Spleen (tissue), 13 donors: ENCODE data around the gene SEPTIN5. TPM values are rescaled to one million over a fixed set of nuclear protein-coding genes. Genes with fewer than 3 reads are reported as not detected.
A peak's percentile ranks its signal among the peaks of the same experiment; 100 is the strongest.

Experiments used
- DNase-seq: peaks from one replicate; pipeline ENCODE4 v3.0.0-alpha.2; 2020
- H3K27ac ChIP-seq, 8 donors: fragments of 200-600 bp; sonication (generic) in 7 of 8; 1 replicate in 4 of 8; 2 replicates in 4 of 8; pipeline versions ENCODE4 v1.5.0 to v1.8.0; 2016 to 2021; ENCODE audit warnings: inconsistent platforms in 4 of 8, mild to moderate bottlenecking in 4 of 8, moderate library complexity in 1 of 8
- H3K27me3 ChIP-seq, 7 donors: fragments of 200-600 bp; sonication (generic) in 6 of 7; replicated peaks in 1 of 7; 1 replicate in 4 of 7; 2 replicates in 3 of 7; pipeline versions ENCODE4 v1.5.0 to v1.8.0; 2016 to 2021; ENCODE audit warnings: inconsistent platforms in 3 of 7, mild to moderate bottlenecking in 1 of 7
- H3K36me3 ChIP-seq, 6 donors: fragments of 200-600 bp; sonication (generic) in 5 of 6; 1 replicate in 4 of 6; 2 replicates in 2 of 6; pipeline versions ENCODE4 v1.5.0 to v1.8.0; 2016 to 2021; ENCODE audit warnings: inconsistent platforms in 2 of 6
- H3K4me1 ChIP-seq, 6 donors: fragments of 200-600 bp; sonication (generic) in 5 of 6; 1 replicate in 3 of 6; 2 replicates in 3 of 6; pipeline versions ENCODE4 v1.5.0 to v1.8.0; 2016 to 2021; ENCODE audit warnings: inconsistent platforms in 3 of 6
- H3K4me3 ChIP-seq, 8 donors: fragments of 200-600 bp; sonication (generic) in 7 of 8; 1 replicate in 4 of 8; 2 replicates in 4 of 8; pipeline versions ENCODE4 v1.5.0 to v1.8.0; 2016 to 2021; ENCODE audit warnings: inconsistent platforms in 4 of 8, mild to moderate bottlenecking in 4 of 8, moderate library complexity in 2 of 8
- H3K9me3 ChIP-seq, 8 donors: fragments of 200-600 bp; sonication (generic) in 7 of 8; 1 replicate in 4 of 8; 2 replicates in 4 of 8; pipeline versions ENCODE4 v1.5.0 to v1.8.0; 2016 to 2021; ENCODE audit warnings: inconsistent platforms in 4 of 8
- POLR2A ChIP-seq, 3 donors: fragments of 450-650 bp; IDR thresholded peaks; one replicate each; pipeline ENCODE4 v1.5.1; 2017; ENCODE audit warnings: antibody characterized with exemption in 3 of 3, mild to moderate bottlenecking in 1 of 3
- POLR2AphosphoS5 ChIP-seq, 3 donors: sonication (generic); formaldehyde crosslinking; IDR thresholded peaks; one replicate each; pipeline ENCODE4 v1.5.1; 2017; ENCODE audit warnings: antibody characterized with exemption in 3 of 3
- WGBS, 5 donors: extraction: QIAGEN DNeasy Blood & Tissue Kit in 3 of 5; methylation state at CpG; one replicate each; pipeline versions ENCODE4 v1.1.5 to v1.1.7; 2013 to 2018; 5-methylcytosine and 5-hydroxymethylcytosine counted together
- intact Hi-C: fragments of 100-400 bp; cut with DNase I; formaldehyde crosslinking; loops from one replicate; pipeline ENCODE4 v1.15.0; 2023; ENCODE audit warnings: low total_unique reads
- long read RNA-seq, 2 donors: transcript quantifications; one replicate each; lab custom pipeline, GENCODE V29; 2026
- polyA plus RNA-seq, 3 donors: library from polyadenylated mRNA; stranded (reverse); fragments of 200-250 nt; gene quantifications; one replicate each; pipeline ENCODE4 v1.2.1, GENCODE V29; 2013
- total RNA-seq, 7 donors: library from RNA; depleted of rRNA in 3 of 7; stranded (reverse); fragments of >200 nt in 3 of 7; fragmentation: NEBNext Ultra II Directional in 4 of 7; extraction: Animal tissue kit (Norgen Biotek cat#: 25700) in 4 of 7; gene quantifications; one replicate each; pipeline versions ENCODE4 v1.1.0 to v1.2.1, GENCODE V29; 2016 to 2021
- TF ChIP-seq, protein P1 (sequence below), 11 experiments: fragments of 200-600 bp in 7 of 11; fragments of 450-650 bp in 4 of 11; sonication (generic) in 4 of 11; IDR thresholded peaks in 8 of 11; conservative IDR thresholded peaks in 3 of 11; 1 replicate in 7 of 11; 2 replicates in 4 of 11; pipeline versions ENCODE4 v1.4.0 to v1.8.0; 2016 to 2021; ENCODE audit warnings: antibody characterized with exemption in 11 of 11, inconsistent platforms in 4 of 11, mild to moderate bottlenecking in 1 of 11
- donor health status: healthy with polysubstance abuse.
- donor health status: DM: no; HTN: no; CAD: no; lungs with moderate emphysema.
- donor health status: DM: no; HTN: no; CAD: no.
- donor health status: Bipolar disorder and iron deficiency.
- donor health status: healthy.
- donor health status: DM: no; HTN: no; CAD: no.
- donor health status: DM: yes; HTN: yes; CAD: no.

The SEPTIN5 gene
- total RNA-seq (10 to 100 TPM in 6 of 7 donors, 1 to 10 TPM in 1; 9.2 to 19.2 (median 13.1) TPM), polyA plus RNA-seq (1 to 10 TPM; 4.0 to 7.5 (median 4.3) TPM)
- long read RNA-seq, donor 1, transcript SEPT5-201 (11 exons, 1,588 nt), result major isoform, 7 of 20 reads
- long read RNA-seq, donor 1, partial matches to known transcripts, result 5 of 20 reads
- long read RNA-seq, donor 1, other reads (novel, unspliced or antisense), result 7 of 20 reads
- long read RNA-seq, donor 2, partial matches to known transcripts, result 0 of 4 reads
- long read RNA-seq, donor 2, other reads (novel, unspliced or antisense), result 0 of 4 reads

DNA sequence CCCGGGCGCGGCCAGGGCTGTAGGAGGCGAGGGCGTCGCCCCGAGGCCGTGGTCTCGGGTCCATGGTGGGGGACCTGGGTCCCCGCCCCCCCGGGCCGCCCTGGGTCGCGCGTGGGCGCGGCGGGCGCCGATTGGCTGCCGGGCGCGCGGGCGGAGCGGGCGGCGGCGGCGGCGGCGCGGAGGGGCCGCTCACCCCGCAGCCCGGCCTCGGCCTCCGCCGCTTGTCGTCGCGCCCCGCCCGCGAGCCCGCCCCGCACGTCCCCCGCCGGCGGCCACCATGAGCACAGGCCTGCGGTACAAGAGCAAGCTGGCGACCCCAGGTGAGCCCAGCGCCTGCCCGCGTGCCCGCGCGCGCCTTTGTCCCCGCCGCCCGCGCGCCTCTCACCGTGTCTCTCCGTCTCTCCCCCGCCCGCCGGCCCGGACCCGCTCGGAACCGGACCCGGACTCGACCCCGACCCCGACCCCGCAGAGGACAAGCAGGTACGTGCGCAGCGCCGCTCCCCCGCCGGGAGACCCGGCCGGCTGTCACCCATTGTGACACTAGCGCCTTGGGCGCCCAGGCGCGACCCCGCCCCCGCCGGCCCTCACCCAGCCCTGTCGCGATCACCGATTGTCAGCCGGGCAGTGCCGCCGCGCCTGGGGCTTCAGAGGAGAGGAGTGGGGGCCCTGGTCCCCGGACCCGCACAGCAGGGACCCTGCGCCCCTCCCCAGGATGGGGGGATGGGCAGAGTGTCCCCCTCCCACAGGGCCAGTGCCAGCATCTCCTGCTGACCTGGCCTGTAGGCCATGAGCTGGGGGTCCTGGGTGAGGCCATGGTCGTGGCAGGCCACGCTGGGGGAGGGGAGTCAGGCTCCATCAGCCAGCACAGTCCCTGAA lies at the start of gene SEPTIN5:
Gene SEPTIN5 (plus strand): TSS at position 192 of the 876 bp plus-strand sequence. CDS start 86 bp downstream, at position 278.
- Histone ChIP-seq H3K27ac (peak within 1 kb of the TSS in 2 of 8 donors; percentile 48 to 74), H3K9me3 (no peaks in the 10 kb centered on the region), H3K36me3 (peaks cover 0 to 4% (median 0%) of the 10 kb centered on the region in 6 donors), H3K27me3 (peaks cover 0 to 82% (median 44%) of the 10 kb centered on the region in 7 donors), H3K4me3 (peak within 1 kb of the TSS; percentile 23 to 73 (median 47)), H3K4me1 (peaks cover 9 to 61% (median 39%) of the 10 kb centered on the region in 6 donors)
- intact Hi-C loops, result no loop called here
- WGBS, 5 donors, result 0 to 18% (median 2%) methylated on average over 9 to 106 of the region's 106 CpGs
- TF ChIP-seq POLR2AphosphoS5 (IDR thresholded peaks at IDR 0.05), result no peak
- peak; percentile 80 for DNase-seq

DNA sequence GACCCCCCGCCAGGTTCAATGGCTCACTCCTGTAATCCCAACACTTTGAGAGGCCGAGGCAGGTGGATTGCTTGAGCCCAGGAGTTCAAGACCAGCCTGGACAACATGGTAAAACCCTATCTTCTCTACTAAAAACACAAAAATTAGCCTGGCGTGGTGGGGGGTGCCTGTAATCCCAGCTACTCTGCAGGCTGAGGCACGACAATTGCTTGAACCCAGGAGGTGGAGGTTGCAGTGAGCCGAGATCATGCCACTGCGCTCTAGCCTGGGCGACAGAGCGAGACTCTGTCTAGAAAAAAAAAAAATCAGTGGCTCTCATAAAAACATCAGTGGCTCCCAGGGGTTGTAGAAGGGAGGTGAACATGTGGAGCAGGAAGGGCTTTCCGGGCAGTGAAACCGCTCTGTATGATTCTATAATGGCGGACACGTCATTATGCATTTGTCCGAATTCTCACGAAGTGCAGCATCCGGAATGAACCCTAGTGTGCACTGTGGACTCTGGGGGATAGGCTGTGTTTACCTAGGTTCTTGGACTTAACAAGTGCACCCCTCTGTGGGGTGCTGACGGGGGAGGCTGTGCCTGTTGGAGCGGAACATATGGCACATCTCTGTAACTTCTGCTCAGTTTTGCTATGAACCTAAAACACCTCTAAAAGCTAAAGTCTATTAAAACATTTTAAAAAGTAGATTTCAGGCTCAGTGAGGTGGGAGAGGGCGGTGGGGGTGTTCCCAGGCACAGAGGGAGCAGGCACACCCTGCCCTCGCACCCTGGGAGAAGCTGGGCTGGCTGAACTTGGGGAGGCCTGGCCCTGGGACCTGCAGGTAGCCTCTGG lies 49.1 kb upstream of the SEPTIN5 start:
- Histone ChIP-seq H3K27me3 (peaks cover 0 to 16% (median 0%) of the 10 kb centered on the region in 7 donors), H3K4me1 (peaks cover 0 to 11% (median 8%) of the 10 kb centered on the region in 6 donors), H3K4me3 (no peak overlapping the region), H3K9me3 (no peaks in the 10 kb centered on the region), H3K36me3 (no peaks in the 10 kb centered on the region), H3K27ac (no peak overlapping the region)
- WGBS, 5 donors, result 87 to 96% (median 92%) methylated on average over 19 of the region's 19 CpGs
- no peak for DNase-seq
- intact Hi-C loops, result no loop called here
- TF ChIP-seq, protein P1, sequence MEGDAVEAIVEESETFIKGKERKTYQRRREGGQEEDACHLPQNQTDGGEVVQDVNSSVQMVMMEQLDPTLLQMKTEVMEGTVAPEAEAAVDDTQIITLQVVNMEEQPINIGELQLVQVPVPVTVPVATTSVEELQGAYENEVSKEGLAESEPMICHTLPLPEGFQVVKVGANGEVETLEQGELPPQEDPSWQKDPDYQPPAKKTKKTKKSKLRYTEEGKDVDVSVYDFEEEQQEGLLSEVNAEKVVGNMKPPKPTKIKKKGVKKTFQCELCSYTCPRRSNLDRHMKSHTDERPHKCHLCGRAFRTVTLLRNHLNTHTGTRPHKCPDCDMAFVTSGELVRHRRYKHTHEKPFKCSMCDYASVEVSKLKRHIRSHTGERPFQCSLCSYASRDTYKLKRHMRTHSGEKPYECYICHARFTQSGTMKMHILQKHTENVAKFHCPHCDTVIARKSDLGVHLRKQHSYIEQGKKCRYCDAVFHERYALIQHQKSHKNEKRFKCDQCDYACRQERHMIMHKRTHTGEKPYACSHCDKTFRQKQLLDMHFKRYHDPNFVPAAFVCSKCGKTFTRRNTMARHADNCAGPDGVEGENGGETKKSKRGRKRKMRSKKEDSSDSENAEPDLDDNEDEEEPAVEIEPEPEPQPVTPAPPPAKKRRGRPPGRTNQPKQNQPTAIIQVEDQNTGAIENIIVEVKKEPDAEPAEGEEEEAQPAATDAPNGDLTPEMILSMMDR (IDR thresholded peaks at IDR 0.05 in 8 of 11, conservative IDR thresholded peaks at IDR 0.05 in 3 of 11), result no peak
- TF ChIP-seq POLR2A (IDR thresholded peaks at IDR 0.05) (no peak), POLR2AphosphoS5 (IDR thresholded peaks at IDR 0.05) (no peak)

DNA sequence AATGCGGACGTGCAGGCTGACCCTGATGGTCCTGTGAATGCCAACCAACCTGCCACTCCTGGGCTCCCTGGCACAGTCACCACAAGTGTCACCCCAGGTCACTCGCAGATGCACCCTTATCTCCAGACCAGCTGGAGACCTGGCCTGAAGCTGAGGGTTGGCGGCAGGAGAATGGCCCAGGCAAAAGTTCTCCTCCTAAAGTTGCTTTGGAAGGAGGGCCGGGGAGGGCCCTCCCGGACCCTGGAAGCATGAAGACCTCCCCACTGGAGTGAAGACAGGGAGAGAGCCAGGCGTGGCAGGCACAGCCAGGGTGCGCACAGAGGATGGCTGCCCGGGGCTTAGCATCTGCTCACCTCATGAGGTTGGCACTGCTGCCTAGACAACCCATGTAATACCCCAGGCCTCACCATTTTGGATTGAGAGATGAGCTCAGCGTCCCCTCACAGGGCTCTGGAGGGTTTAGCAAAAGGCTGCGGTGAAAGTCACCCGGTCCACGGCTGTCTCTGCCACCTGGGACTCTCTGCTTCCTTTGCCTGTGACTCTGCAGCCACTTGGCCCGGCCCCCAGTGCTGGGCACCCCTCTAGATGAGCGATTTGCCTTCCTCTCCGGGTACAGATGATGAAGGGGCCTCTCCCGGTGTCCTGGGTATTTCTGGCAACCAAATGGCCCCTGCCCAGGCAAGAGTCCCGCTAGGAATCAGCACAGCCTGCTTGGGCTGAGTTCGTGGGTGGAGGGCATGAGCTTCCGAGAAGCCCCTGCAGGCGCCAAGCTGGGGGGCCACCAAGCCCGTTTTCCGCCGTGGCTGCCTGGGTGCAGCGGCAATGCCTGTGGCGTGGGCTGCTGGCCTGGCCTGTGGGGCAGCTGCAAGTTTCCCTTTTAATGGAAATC lies 48.3 kb upstream of the SEPTIN5 start:
- no peak for DNase-seq

More for the DNA sequence above, 48.3 kb upstream of the SEPTIN5 start:
- no peaks in the 10 kb centered on the region for H3K9me3 ChIP-seq
- no peak overlapping the region for H3K4me3 ChIP-seq
- H3K36me3 ChIP-seq, result no peaks in the 10 kb centered on the region
- H3K27ac ChIP-seq, result no peak overlapping the region
- TF ChIP-seq POLR2A (IDR thresholded peaks at IDR 0.05) (no peak), POLR2AphosphoS5 (IDR thresholded peaks at IDR 0.05) (no peak)
- TF ChIP-seq, protein P1 (IDR thresholded peaks at IDR 0.05 in 8 of 11, conservative IDR thresholded peaks at IDR 0.05 in 3 of 11), result no peak
- 88 to 94% (median 89%) methylated on average over 23 to 26 of the region's 26 CpGs for WGBS, 5 donors
- intact Hi-C loops, result no loop called here
- peaks cover 0 to 11% (median 8%) of the 10 kb centered on the region in 6 donors for H3K4me1 ChIP-seq
- H3K27me3 ChIP-seq, result peaks cover 0 to 16% (median 0%) of the 10 kb centered on the region in 7 donors
